Gastrocnemius medialis (tissue), 4 donors: ENCODE results near the gene THBS1. TPM values are rescaled to one million over a fixed set of nuclear protein-coding genes. Genes with fewer than 3 reads are reported as not detected.

ENCODE experiments used
- ATAC-seq, 2 donors: fragments of 150-250 bp; one replicate each; pipeline ENCODE4 v1.9.1; 2016
- DNase-seq, 2 donors: peaks; one replicate each; pipeline ENCODE4 v3.0.0-alpha.2; 2019
- H3K27ac ChIP-seq, 4 donors: fragments of 200-600 bp; sonication (generic); 1 replicate in 1 of 4; 2 replicates in 3 of 4; pipeline ENCODE4 v1.5.1; 2016 to 2018; ENCODE audit warnings: mild to moderate bottlenecking in 2 of 4, moderate library complexity in 1 of 4
- H3K27me3 ChIP-seq, 3 donors: fragments of 200-600 bp; sonication (generic) in 2 of 3; 1 replicate in 1 of 3; 2 replicates in 2 of 3; pipeline versions ENCODE4 v1.5.1 to v1.6.0; 2016 to 2019; ENCODE audit warnings: mild to moderate bottlenecking in 1 of 3, moderate library complexity in 1 of 3
- H3K36me3 ChIP-seq, 2 donors: fragments of 200-600 bp; sonication (generic) in 1 of 2; one replicate each; pipeline ENCODE4 v1.5.1; 2017 to 2018
- H3K4me1 ChIP-seq, 2 donors: fragments of 200-600 bp; sonication (generic) in 1 of 2; one replicate each; pipeline ENCODE4 v1.5.1; 2016 to 2017; ENCODE audit warnings: mild to moderate bottlenecking in 2 of 2
- H3K4me3 ChIP-seq, 4 donors: fragments of 200-600 bp; sonication (generic) in 3 of 4; 1 replicate in 1 of 4; 2 replicates in 3 of 4; pipeline ENCODE4 v1.5.1; 2016 to 2019; ENCODE audit warnings: mild to moderate bottlenecking in 2 of 4
- H3K9me3 ChIP-seq, 3 donors: fragments of 200-600 bp; sonication (generic) in 2 of 3; 1 replicate in 1 of 3; 2 replicates in 2 of 3; pipeline ENCODE4 v1.5.1; 2016 to 2019
- CTCF ChIP-seq, 5 experiments: fragments of 450-650 bp in 3 of 5; fragments of 200-600 bp in 2 of 5; sonication (generic) in 2 of 5; IDR thresholded peaks in 4 of 5; conservative IDR thresholded peaks in 1 of 5; 1 replicate in 4 of 5; 2 replicates in 1 of 5; pipeline ENCODE4 v1.5.1; 2016 to 2019; ENCODE audit warnings: antibody characterized with exemption in 5 of 5, mild to moderate bottlenecking in 3 of 5, moderate library complexity in 3 of 5
- POLR2A ChIP-seq, 2 donors: fragments of 450-650 bp; IDR thresholded peaks; one replicate each; pipeline ENCODE4 v1.6.1; 2017; ENCODE audit warnings: antibody characterized with exemption in 2 of 2, mild to moderate bottlenecking in 2 of 2, moderate library complexity in 2 of 2
- in situ Hi-C, 4 donors: fragments of 200-750 bp; cut with MboI; loops; one replicate each; pipeline versions ENCODE4 v1.15.0 to v1.8.0; 2017; ENCODE audit warnings: low sequenced_read_pairs in 4 of 4
- intact Hi-C: fragments of 100-400 bp; cut with DNase I; formaldehyde crosslinking; loops from one replicate; pipeline ENCODE4 v1.15.1; 2023; ENCODE audit warnings: low total_unique reads
- total RNA-seq, 4 donors: library from RNA; depleted of rRNA; stranded (reverse); fragments of >200 nt; gene quantifications; one replicate each; pipeline versions ENCODE4 v1.1.0 to v1.2.3, GENCODE V29; 2016

THBS1 gene
- total RNA-seq, 4 donors from 2014 or later, result 10.7 to 99.0 (median 44.6) TPM

GRCh38 chr15:39598186-39598850, 17.4 kb downstream of the THBS1 start:
- Histone ChIP-seq H3K4me1 (no peaks in the 10 kb centered on the region), H3K27me3 (no peaks in the 10 kb centered on the region), H3K27ac (no peak overlapping the region), H3K36me3 (peaks cover 0 to 14% of the 10 kb centered on the region in 2 donors), H3K9me3 (no peaks in the 10 kb centered on the region), H3K4me3 (no peak overlapping the region)
- no peak for ATAC-seq
- intact Hi-C loops, result no loop called here
- no peak for TF ChIP-seq POLR2A (IDR thresholded peaks at IDR 0.05)
- no peak for TF ChIP-seq CTCF (IDR thresholded peaks at IDR 0.05 in 4 of 5, conservative IDR thresholded peaks at IDR 0.05 in 1 of 5)
- DNase-seq, result no peak
- in situ Hi-C loops, result loop anchor here in 2 of 4 donors (25.0 kb wide), 2 partner anchors 436 to 786 kb away; no protein-coding TSS in a partner anchor

GRCh38 chr15:39598958-39599845, 18.3 kb downstream of the THBS1 start:
- no peak overlapping the region for H3K4me3 ChIP-seq
- no peaks in the 10 kb centered on the region for H3K27me3 ChIP-seq
- intact Hi-C loops, result no loop called here
- no peaks in the 10 kb centered on the region for H3K4me1 ChIP-seq
- H3K9me3 ChIP-seq, result no peaks in the 10 kb centered on the region
- DNase-seq (no peak), ATAC-seq (no peak)
- no peak for TF ChIP-seq POLR2A (IDR thresholded peaks at IDR 0.05)
- in situ Hi-C loops, result loop anchor here in 2 of 4 donors (25.0 kb wide), 2 partner anchors 437 to 787 kb away; no protein-coding TSS in a partner anchor
- H3K27ac ChIP-seq, result no peak overlapping the region
- H3K36me3 ChIP-seq, result peaks cover 0 to 13% of the 10 kb centered on the region in 2 donors

- Histone ChIP-seq H3K4me1 (no peaks in the 10 kb centered on the region), H3K36me3 (peaks cover 0 to 7% of the 10 kb centered on the region in 2 donors), H3K27ac (no peak overlapping the region), H3K4me3 (no peak overlapping the region), H3K9me3 (no peaks in the 10 kb centered on the region), H3K27me3 (no peaks in the 10 kb centered on the region)
- intact Hi-C loops, result no loop called here
- ATAC-seq, result no peak
- TF ChIP-seq CTCF (IDR thresholded peaks at IDR 0.05 in 4 of 5, conservative IDR thresholded peaks at IDR 0.05 in 1 of 5) (no peak), POLR2A (IDR thresholded peaks at IDR 0.05) (no peak)
- in situ Hi-C loops, result loop anchor here in 2 of 4 donors (25.0 kb wide), 2 partner anchors 438 to 788 kb away; no protein-coding TSS in a partner anchor
- no peak for DNase-seq
These were observed 19.0 kb downstream of the THBS1 start for GRCh38 chr15:39599871-39600270.

- H3K36me3 ChIP-seq, result no peaks in the 10 kb centered on the region
- in situ Hi-C loops, result no loop called here
- H3K27ac ChIP-seq, result no peak overlapping the region
- intact Hi-C loops, result no loop called here
- ATAC-seq (no peak), DNase-seq (no peak)
- H3K27me3 ChIP-seq, result no peaks in the 10 kb centered on the region
- H3K4me1 ChIP-seq, result no peaks in the 10 kb centered on the region
- no peak overlapping the region for H3K4me3 ChIP-seq
- no peak for TF ChIP-seq POLR2A (IDR thresholded peaks at IDR 0.05)
- TF ChIP-seq CTCF (IDR thresholded peaks at IDR 0.05 in 4 of 5, conservative IDR thresholded peaks at IDR 0.05 in 1 of 5), result no peak
- H3K9me3 ChIP-seq, result no peaks in the 10 kb centered on the region
These were observed 21.3 kb downstream of the THBS1 start for GRCh38 chr15:39602143-39602542.

- Histone ChIP-seq H3K36me3 (no peaks in the 10 kb centered on the region), H3K27me3 (no peaks in the 10 kb centered on the region), H3K4me1 (no peaks in the 10 kb centered on the region), H3K9me3 (no peaks in the 10 kb centered on the region), H3K27ac (no peak overlapping the region), H3K4me3 (no peak overlapping the region)
- DNase-seq (no peak), ATAC-seq (no peak)
- in situ Hi-C loops, result no loop called here
- intact Hi-C loops, result no loop called here
- TF ChIP-seq CTCF (IDR thresholded peaks at IDR 0.05 in 4 of 5, conservative IDR thresholded peaks at IDR 0.05 in 1 of 5) (no peak), POLR2A (IDR thresholded peaks at IDR 0.05) (no peak)
These were observed 24.3 kb downstream of the THBS1 start for GRCh38 chr15:39605146-39605545.
